HT1080 (cell line): ENCODE results near the gene RTKN. TPM values are rescaled to one million over a fixed set of nuclear protein-coding genes. Genes with fewer than 3 reads are reported as not detected.

Experiments
- DNase-seq: peaks from one replicate; pipeline ENCODE4 v3.0.0-alpha.2; 2015; ENCODE audit warnings: low read depth
- total RNA-seq: library from RNA; depleted of rRNA; stranded (reverse); fragments of >200 nt; shearing (Covaris generic); gene quantifications from 2 replicates; pipeline ENCODE4 v1.2.3, GENCODE V29; 2014

RTKN gene
- total RNA-seq, 1 experiment from 2014 or later = 21.1 TPM

DNA sequence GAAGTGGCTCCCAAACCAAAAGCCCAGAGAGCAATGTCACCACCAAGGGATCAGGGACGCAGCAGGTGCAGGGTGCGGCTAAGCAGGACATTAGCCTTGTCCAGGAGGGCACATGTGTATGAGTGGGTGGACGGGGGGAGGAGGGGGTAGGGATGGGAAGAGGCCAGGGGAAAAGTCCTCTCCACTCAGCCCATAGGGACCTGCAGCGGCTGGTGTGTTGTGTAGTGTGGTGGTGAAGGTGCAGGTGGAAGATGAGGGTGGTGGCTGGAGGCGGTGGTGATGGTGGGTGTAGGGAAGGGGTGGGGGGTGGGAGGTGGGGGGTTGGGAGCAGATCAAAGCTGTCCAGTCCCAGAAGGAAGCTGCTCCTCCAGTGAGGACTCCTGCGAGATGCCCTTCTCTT lies 24.0 kb downstream of the RTKN start:
- no peak for DNase-seq

DNA sequence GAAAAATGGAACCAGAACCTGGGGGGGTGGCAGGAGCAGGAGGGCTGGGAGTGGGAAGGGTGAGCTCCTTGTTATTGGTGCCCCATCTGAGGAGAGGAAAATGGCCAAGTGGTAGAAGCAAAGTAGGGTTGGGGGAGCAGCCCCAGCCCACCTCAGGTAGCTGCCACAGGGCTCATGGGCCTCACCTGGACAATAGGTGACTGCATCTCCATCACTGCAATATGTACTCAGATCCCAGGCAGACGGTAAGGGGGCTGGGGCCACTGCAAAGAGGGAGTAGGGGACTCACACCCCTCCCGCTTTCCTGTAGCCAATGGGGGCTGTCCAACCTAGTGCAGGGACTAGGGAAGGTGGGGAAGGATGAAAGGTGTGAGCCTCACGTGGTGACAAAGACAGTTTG lies 24.5 kb downstream of the RTKN start:
- no peak for DNase-seq

DNA sequence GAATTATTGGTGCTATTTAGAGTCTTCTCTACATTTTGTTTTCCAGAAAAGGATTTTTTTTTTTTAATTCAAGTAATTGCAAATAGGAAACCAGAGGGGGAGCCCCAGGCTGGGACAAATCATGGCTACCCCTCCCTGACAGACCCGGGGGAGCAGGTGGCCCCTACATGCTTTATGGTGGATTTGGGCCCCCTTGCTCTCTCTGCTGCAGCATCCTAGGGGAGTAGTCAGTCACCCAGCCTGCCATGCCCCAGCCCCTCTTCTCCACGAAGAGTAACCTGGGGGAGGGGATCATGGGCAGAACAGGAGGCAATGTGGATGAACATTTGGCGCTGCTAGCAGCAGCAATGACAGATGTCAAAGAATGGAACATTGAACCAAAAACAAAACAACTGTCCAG lies 25.0 kb downstream of the RTKN start:
- no peak for DNase-seq

DNA sequence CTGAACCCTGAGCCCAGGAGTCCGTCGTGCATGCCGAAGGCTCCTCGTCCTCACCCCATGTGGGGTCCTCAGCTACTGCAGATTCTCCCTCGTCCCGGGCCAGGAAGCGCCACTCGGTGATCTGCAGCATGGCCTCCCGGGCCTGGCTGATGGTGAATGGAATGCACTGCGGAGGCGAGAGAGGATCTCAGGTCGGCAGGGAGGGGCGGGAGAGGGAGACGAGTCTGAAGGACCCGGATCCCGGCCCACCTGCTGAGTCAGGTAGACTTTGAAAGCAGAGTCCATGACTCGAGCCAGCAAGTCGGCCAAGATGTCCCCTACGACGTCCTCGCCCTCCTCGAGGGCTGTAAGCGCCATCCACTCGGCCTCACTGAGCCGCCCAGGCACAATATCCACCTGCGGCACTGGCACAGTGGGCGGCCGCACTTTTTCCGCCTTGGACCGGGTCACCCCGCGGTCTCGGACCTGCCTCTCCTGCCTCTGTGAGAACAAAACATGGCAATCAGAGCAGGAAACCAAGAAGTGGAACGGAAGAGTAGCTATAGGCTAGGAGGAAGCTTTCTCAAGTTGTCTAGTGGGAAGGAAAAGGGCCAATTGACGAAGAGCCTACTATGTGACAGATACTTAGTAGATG lies 25.9 kb downstream of the RTKN start:
- DNase-seq = no peak

DNA sequence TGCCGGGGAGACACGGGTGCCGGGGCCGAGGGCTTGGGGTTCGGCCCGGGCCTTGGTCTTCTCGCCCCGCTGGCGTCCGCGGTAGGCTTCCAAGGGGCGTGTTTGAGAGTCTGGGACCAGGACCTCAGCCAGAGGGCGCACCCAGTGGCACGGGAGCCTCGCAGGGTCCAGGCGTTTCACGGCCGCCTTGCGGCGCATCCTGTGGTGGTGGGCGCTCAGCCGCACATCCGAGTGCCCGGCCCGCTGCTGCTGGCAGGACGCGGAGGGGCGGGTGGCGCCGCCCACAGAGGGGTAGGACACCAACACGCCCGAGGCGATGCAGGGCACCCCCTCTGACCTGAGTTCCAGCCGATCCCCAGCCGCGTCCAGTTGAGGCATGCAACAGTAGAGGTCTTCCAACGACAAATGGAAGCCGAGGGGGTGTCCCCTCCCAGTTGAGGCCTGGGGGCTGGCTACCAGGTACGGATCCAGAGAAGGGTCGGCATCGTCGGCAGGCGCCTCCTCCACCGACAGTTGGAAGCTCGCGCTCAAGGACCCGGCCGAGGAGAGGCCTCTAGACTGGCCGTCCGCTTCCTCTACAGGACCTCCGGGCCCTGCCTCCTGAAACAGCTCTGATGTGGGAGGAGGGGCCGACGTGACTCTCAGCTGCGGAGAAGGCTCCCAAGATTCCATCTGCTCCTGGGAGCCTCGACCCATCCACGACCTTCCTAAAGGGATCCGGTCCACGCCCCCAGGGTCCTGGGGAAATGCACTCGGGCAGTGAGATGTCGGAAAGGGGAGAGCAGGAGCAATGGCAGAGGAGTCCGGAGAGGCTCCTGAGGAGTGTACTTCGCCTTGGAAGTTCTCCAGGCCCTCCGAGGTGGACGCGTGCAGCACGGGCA lies 26.6 kb downstream of the RTKN start:
- DNase-seq = no peak

DNA sequence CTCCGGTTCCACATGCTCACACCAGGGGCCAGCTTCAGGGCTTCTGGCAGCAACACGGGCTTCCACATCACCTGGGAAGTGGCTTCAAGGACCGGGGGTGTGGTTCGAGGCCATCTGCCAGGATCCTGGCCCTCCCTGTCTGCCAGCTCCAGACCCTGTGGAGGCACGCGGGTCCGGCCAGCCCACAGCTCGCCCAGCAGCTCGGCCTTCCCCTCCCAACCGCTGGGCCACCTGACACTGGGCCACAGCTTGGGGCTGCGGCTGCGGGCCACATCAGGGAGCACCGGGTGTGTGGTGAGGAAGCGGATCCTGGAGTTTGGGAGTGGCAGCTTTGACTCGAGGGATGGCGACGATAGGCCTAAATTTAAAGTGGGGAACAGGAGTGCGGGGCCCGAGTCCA lies 27.3 kb downstream of the RTKN start:
- no peak for DNase-seq

DNA sequence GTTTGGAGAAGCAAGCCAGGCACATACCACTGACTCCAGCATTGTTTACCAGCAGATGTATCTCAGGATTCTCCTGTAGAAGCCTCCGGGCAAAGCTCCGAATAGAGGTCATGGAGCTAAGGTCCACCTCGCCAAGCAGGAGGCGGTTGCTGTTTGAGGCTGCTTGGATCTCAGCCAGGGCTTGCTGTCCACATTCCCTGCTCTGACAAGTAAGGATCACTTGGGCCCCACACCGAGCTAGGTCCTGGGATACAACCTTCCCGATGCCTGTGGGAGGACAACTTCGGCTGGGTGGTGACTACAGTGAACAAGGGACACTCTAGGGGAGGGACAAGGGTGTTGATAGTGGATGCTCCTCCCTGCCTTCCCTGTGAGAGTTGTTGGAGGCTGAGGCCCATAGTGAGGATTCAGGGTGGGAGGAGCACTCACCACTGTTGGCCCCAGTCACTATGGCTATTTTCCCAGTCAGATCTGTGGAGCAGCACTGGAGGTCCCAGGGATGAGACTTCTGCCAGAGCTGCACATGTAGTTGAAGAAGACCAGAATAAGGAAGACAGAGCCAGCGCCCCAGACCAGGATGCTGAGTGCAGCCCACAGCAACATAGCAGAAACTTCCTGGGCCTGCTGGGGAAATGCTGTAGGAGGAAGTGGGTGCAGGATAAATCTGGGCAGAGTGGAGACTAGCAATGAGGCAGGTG lies 28.6 kb downstream of the RTKN start:
- DNase-seq = no peak

DNA sequence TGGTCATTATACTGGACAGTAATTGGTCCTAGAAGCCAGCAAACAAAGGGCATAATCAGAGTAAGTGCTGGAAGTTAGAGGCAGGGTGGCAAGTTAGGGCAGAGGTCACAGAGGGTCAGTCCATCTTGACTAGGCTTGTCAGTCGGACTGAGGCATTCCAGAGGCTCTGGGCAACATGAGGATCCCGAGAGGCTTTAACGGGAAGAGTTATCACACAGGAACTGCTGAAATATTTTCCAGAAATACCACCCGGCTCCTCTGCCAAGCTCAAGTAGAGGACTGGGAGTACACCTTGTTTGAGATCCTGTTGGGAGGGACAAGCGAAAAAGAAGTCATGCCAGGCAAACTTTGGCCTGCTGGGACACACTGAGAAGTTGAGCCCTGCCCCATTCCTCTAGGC lies 34.1 kb downstream of the RTKN start:
- no peak for DNase-seq

DNA sequence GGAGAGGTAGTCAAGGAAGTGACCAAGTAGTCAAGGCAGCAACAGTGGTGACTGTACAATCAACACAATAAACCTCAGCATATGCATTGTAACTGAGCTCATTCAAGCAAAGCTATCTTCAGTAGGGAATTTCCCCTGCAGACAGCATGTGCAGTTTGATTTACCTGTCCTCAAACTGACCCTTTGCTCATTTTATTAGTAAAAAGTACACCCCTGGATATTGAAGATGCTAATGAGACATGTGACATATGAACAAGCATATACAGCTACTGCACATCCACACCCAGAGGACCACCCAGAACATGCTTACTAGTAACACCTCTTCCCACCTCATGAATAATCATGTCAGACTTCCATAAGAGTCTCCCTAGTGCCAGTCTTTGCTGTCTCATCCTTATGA lies 35.7 kb downstream of the RTKN start:
- peak; percentile 69 for DNase-seq

DNA sequence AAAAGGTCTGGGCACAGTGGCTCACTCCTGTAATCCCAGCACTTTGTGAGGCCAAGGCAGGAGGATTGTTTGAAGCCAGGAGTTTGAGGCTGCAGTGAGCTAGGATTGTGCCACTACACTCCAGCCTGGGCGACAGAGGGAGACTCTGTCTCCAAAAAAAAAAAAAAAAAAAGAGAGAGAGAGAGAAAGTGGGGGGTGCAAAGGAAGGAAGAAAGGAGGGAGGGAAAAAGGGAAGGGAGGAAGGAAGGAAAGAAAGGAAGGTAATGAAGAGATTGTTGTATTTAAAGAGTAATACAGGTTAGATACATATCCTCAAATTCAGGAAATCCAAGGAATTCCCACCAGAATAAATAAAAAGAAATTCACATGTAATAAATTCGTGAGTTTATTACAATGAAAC lies 39.8 kb downstream of the RTKN start:
- DNase-seq = no peak

DNA sequence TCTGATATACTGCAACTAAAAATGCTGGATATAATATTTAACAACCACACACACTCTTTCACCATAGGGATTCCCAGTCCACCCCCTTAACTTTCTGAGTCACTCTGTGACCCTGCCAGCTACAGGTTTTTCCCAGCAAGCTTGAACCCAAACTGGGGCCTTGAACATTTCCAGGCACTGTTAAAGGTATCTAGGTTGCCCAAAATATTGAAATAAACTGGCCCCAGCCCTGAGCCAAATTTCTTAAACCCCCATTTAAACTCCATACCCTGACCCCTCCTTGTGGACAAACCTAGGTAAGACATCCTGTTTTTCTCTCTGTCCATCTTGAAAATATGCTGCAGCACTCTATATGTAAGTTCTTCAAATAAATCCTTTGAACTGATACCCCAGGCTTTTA lies 42.0 kb downstream of the RTKN start:
- DNase-seq = peak; percentile 17

DNA sequence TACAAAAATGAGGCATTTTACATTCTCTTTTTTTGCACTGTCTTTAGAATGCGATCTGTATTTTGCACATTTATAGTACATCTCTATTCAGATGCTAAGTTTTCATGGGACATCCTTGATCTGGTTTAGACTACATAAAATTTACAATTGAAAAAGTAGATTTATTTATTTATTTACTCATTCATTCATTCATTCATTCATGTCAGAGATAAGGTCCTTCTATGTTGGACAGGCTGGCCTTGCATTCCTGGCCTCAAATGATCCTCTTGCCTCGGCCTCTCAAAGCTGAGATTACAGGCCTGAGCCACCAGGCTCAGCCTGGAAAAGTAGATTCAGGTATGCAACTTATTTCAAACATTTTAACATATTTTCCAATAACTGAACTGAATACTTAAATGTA lies 45.6 kb downstream of the RTKN start:
- no peak for DNase-seq

DNA sequence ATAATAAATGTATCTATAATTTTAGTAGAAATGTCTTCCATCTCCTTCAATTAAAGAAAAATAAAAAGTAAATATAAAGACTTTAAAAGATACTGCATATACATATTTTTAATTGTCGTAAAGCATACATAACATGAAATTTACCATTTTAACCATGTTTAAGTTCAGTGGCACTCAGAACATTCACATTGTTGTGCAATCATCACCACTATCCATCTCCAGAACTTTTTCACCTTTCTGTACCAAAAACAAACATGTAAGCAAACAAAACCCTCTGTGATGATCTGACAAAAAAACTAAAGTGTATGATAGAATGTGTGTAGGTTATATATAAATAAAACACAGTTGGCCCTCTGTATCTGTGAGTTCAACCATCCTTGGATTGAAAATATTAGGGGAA lies 48.2 kb downstream of the RTKN start:
- no peak for DNase-seq

DNA sequence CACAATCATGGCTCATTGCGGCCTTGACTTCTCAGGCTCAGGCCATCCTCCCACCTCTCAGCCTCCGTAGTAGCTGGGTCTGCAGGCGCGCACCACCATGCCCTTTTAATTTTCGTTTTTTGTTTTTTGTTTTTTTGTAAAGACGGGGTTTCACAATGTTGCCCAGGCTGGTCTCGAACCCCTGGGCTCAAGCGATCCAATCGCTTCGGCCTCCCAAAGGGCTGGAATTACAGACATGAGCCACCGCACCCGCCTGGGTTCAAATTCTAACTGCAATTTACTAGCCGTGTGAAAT lies 49.3 kb downstream of the RTKN start:
- no peak for DNase-seq

DNA sequence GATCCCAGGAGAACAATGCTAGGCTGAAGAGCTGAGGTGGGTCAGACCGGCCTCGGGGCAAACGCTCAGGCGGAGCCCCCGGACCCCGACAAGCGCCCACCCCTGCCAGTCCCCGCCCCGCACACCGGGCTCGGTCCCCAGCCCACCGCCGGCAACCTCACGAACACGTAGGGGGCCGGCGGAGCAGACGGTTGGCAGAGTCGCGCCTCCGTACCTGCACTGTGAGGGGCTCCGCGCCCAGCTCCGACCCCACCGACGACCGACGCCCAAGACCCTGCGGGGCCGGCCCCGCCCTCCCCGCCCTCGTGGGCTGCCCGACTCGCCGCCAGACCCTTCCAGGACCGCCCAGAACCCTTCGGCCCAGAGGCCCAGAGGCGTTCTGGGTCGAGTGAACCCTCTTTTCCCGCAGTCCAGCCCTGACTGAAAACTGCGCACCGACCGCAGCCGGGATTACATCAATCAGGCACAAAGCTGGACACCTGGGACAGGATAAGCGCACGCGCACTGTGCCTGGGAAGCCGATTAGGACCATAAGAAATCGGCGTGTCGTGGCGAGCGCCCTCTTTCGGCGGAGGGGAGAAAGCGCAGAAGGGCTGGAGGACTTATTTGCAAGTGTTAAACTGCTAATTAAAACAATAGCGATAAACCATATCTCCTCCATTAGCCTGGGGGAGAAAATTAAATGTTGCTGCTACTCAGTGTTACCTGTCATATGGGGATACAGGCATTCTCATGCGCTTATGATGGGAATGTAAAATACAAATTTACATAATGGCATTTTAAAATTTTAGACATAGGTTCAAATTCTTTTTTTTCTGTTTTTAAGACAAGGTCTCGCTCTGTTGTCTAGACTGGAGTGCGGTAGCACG lies 49.9 kb downstream of the RTKN start:
- DNase-seq = peak; percentile 76

DNA sequence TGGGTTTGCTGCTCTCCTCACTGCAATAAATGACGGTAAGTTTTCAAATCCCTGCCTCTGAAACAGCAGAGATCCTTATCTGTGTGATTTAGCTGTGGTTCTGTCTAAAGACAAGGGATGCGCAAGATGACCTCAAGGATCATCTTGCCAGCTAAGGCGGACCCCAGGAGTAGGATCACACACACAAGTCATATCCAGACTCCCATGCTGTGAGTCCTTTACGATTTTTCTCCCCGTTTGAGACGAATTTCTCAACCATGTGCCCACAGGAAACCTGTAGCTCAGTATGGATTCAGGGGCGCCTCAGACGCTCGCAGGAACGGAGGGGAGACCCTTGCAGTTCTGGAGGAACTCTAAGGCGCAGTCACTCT lies 50.5 kb downstream of the RTKN start:
- DNase-seq = peak; percentile 24

DNA sequence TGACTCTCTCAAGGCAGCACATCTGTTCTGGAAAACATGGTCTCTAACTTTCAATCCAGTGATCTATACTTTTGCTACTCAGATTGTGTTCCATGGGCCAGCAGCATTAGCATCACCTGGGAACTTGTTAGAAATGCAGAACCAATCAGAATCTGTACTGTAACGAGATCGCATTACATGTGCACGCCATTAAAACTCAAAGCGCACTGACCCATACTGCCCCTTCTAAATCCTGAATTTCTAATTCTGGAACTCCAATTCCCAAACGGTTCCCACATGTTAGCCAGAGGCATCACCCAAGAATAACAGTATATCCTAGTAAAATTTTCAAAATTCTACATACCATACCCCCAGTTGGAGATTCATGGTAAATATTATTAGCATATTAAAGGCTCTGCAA lies 51.1 kb downstream of the RTKN start:
- no peak for DNase-seq

DNA sequence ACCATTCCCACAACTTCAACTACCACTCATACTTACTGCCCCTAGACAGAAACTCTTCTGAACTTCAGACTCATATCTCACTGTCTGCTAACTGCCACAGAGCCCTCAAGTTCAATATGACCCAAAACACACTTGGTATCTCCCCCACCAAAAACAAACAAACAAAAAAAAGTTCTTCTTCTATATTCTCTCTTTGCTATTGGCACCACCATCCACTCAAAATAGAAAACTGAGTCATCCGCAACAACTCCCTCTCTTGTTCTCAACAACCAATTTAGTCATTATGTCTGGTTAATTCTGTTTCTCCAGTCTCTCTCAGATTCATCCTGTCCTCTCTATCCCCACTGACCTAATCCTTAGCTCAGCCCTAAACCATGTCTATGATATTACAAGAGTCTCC lies 54.4 kb downstream of the RTKN start:
- peak; percentile 20 for DNase-seq

DNA sequence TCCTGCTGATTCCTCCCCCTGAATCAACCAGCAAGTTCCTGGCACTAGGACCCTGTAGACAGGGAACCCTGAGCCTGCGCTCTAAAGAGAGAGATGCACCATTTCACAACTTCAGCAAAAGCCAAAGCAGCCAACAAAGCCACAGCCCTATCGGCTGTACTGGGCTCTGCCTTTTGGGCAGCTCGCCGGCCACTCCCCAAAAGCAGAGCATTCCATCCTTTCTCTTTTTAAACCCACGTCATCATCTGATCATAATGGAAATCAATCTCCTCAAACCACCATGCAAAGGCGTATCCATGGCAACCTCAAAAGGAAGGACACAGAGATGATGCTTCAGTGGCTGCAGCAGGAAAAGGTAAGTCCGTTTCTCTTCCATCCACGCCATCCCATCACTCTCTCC lies 56.3 kb downstream of the RTKN start:
- no peak for DNase-seq

DNA sequence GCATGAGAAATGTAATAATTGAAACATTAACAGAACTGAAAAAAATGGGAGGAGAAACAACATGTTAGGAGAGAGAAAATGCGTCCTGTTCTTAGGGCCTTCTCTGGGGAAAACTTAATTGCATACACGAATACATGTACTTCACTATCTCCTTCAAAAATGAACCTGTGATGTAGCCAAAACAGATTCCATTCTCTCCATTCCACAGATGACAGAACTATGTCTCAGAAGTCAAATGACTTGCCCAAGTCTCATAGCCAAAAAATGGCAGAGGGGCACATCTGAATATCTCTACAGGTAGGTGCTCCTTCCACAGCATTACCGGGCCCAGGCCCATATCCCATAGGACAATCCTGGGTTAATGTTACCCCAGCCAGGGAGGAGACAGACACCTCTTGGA lies 57.7 kb downstream of the RTKN start:
- DNase-seq = no peak

DNA sequence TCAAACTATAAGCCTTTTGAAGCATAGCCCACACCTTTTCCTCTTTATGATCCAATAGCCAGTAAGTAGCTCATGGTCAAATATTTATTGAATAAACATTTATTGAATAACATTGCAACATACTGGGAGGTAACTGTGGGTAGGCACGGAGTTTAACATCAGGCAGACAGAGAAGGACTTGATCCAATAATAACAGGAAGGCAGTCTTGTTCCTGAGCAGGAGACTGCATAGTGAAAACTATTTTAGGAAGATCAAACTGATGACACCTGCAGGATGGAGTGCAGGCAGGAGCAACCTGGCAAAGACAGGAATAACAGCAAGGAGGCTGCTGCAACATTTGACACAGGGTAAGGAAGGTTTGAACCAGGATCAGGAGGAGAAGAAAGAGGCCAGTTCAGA lies 58.5 kb downstream of the RTKN start:
- no peak for DNase-seq

DNA sequence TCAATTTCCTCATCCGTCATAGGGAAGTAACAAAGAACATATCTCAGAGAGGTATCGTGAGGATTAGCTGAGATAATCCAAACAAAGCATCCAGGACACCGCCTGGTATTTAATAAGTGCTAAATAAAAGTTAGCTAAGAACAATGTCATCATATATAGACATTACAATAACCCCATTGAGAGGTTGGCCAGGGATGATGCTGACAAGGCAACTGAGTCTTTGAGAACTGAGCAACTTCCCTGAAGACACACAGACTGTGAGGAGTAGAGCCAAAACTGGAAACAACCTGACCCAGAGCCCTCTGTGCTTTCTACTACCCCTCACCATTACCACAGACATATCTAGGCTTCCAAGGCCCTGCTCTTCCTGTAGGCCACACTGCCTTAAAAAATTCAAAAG lies 60.0 kb downstream of the RTKN start:
- no peak for DNase-seq
